PC-3 (cell line): ENCODE results near the gene CIAO2B.

ENCODE experiments used
- EZH2 ChIP-seq: fragments of 300-600 bp; sonication (generic); IDR thresholded peaks from one replicate; pipeline ENCODE4 v1.6.1; 2017; ENCODE audit warnings: antibody characterized with exemption, mild to moderate bottlenecking, low read length; ENCODE audit not compliant: unreplicated experiment
- EZH2phosphoT487 ChIP-seq: fragments of 300-600 bp; sonication (generic); IDR thresholded peaks from 2 replicates; pipeline ENCODE4 v1.6.1; 2018; ENCODE audit warnings: mild to moderate bottlenecking, antibody characterized with exemption, low read length, borderline replicate concordance
- TF ChIP-seq, protein P1 (sequence below): fragments of 300-600 bp; sonication (generic); conservative IDR thresholded peaks from 2 replicates; pipeline ENCODE4 v1.5.1; 2017; ENCODE audit warnings: antibody characterized with exemption, low read depth, mild to moderate bottlenecking, low read length

DNA sequence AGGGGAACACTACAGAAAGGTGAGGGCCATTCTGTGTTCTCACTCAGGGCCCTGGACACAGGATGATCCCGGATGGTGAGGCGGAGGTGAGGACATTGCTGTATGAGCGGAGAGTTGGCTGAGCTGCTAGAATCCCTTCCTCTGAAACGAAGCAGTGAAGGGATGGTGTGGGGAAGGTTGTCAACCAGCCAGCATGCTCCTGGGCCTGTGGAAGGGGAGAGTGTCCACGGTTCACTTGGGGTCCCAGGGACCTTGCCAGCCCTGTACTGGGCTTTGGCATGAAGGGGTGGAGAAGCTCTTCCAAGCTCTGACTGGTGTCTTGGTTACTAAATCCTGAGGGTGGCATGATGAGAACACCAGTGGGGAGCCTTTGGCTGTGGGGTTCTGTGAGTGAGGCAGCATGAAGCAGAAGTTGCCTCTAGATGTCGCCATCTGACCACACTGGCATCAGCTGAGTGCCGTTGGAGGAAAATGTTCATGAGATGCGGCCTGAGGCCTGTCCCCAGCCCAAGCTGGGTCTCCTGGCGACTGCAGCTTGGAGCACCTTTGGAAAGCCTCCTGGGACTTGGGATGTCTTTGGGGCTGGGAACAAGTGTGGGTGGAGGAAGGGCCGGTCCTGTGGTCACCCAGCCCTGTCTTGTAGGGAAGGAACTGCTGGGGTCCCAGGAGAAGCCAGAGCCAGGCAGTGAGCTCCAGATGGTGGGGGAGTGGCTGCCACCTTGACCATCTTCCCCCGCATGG, 39.1 kb downstream of the CIAO2B start:
- TF ChIP-seq, protein P1, sequence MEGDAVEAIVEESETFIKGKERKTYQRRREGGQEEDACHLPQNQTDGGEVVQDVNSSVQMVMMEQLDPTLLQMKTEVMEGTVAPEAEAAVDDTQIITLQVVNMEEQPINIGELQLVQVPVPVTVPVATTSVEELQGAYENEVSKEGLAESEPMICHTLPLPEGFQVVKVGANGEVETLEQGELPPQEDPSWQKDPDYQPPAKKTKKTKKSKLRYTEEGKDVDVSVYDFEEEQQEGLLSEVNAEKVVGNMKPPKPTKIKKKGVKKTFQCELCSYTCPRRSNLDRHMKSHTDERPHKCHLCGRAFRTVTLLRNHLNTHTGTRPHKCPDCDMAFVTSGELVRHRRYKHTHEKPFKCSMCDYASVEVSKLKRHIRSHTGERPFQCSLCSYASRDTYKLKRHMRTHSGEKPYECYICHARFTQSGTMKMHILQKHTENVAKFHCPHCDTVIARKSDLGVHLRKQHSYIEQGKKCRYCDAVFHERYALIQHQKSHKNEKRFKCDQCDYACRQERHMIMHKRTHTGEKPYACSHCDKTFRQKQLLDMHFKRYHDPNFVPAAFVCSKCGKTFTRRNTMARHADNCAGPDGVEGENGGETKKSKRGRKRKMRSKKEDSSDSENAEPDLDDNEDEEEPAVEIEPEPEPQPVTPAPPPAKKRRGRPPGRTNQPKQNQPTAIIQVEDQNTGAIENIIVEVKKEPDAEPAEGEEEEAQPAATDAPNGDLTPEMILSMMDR: peak; percentile 81
- TF ChIP-seq EZH2 (no peak), EZH2phosphoT487 (no peak)
